ENCODE data around the gene ZSCAN5A. TPM values are rescaled to one million over a fixed set of nuclear protein-coding genes. Genes with fewer than 3 reads are reported as not detected.

Gene ZSCAN5A, protein sequence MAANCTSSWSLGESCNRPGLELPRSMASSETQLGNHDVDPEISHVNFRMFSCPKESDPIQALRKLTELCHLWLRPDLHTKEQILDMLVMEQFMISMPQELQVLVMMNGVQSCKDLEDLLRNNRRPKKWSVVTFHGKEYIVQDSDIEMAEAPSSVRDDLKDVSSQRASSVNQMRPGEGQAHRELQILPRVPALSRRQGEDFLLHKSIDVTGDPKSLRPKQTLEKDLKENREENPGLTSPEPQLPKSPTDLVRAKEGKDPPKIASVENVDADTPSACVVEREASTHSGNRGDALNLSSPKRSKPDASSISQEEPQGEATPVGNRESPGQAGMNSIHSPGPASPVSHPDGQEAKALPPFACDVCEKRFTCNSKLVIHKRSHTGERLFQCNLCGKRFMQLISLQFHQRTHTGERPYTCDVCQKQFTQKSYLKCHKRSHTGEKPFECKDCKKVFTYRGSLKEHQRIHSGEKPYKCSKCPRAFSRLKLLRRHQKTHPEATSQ
- total RNA-seq, result 10 to 100 TPM in 2 of 4 donors, 1 to 10 TPM in 2; 5.1 to 21.3 (median 10.1) TPM

DNA sequence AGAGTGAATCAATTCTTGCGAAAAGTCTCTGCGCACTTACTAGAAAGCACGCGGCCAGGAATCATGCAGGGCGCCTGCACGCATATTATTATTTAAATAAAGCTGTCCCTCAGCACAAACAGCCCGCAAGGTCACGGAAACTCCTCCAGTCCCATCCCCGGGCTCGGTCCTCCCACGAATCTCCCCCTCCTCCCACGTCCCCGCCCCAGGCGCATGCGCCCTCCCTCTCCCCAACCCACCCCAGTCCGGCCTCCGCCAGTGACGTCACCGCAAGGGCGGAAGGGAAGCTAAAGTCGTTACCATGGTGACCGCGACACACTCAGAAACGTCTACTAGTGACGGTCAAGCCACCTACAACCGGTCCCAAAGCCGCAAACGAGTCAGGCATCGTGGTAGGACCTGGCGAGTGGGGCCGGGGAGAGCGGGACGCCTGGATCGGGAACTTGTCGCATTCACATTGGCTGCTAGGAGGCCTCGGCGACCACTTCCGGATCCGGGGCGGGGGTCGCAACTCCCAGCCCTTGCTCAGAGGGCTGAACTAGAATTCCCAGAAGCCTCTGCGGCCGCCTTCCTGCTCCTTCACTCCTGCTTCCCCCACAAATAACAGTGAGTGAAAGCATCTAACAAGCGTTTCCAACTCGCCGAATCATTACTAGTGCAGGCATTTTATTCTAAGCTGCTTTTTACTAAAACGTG lies at the start of gene ZSCAN5A:
Gene ZSCAN5A (minus strand): TSS at position 459 of the 696 bp plus-strand sequence. CDS start 89,793 bp downstream, outside the sequence.
- peak within 1 kb of the TSS; percentile 46 to 75 (median 66) for H3K4me3 ChIP-seq
- peak within 1 kb of the TSS; percentile 94 to 99 (median 98) for H3K27ac ChIP-seq
- peak; percentile 94 to 95 for DNase-seq (ENCODE audit: low spot score in 2 of 2)
- H3K4me1 ChIP-seq, result peaks cover 0 to 17% (median 3%) of the 10 kb centered on the region in 4 donors
- H3K36me3 ChIP-seq, result peaks cover 0 to 28% (median 0%) of the 10 kb centered on the region in 3 donors
- TF ChIP-seq, protein P1, sequence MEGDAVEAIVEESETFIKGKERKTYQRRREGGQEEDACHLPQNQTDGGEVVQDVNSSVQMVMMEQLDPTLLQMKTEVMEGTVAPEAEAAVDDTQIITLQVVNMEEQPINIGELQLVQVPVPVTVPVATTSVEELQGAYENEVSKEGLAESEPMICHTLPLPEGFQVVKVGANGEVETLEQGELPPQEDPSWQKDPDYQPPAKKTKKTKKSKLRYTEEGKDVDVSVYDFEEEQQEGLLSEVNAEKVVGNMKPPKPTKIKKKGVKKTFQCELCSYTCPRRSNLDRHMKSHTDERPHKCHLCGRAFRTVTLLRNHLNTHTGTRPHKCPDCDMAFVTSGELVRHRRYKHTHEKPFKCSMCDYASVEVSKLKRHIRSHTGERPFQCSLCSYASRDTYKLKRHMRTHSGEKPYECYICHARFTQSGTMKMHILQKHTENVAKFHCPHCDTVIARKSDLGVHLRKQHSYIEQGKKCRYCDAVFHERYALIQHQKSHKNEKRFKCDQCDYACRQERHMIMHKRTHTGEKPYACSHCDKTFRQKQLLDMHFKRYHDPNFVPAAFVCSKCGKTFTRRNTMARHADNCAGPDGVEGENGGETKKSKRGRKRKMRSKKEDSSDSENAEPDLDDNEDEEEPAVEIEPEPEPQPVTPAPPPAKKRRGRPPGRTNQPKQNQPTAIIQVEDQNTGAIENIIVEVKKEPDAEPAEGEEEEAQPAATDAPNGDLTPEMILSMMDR (IDR thresholded peaks at IDR 0.05), result peak in 1 of 5 experiments; percentile 26
- peak; percentile 53 to 81 for TF ChIP-seq EP300 (IDR thresholded peaks at IDR 0.05)
- TF ChIP-seq POLR2A (IDR thresholded peaks at IDR 0.05), result peak; percentile 13 to 32
- WGBS, 2 donors, result 0% methylated on average over 34 to 35 of the region's 47 CpGs
- no peaks in the 10 kb centered on the region for H3K27me3 ChIP-seq
- no peaks in the 10 kb centered on the region for H3K9me3 ChIP-seq

DNA sequence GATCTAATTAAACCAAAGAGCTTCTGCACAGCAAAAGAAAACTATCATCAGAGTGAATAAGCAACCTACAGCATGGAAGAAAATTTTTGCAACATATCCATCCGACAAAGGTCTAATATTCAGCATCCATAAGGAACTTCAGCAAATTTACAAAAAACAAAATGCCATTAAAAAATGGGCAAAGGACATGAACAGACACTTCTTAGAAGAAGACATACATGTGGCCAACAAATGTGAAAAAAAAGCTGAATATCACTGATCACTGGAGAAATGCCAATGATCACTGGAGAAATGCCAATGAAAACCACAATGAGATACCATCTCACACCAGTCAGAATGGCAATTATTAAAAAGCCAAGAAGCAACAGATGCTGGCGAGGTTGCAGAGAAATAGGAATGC lies 46.2 kb upstream of the ZSCAN5A start:
- Histone ChIP-seq H3K27ac (no peak overlapping the region), H3K9me3 (peaks cover 0 to 78% (median 14%) of the 10 kb centered on the region in 4 donors), H3K27me3 (no peaks in the 10 kb centered on the region), H3K4me3 (no peak overlapping the region), H3K4me1 (no peaks in the 10 kb centered on the region), H3K36me3 (peaks cover 0 to 44% (median 0%) of the 10 kb centered on the region in 3 donors)
- TF ChIP-seq EP300 (IDR thresholded peaks at IDR 0.05) (no peak), POLR2A (IDR thresholded peaks at IDR 0.05) (no peak)
- TF ChIP-seq, protein P1 (IDR thresholded peaks at IDR 0.05), result no peak
- WGBS, 2 donors, result 96% methylated on average over 2 of the region's 2 CpGs
- no peak for DNase-seq (ENCODE audit: low spot score in 2 of 2)

DNA sequence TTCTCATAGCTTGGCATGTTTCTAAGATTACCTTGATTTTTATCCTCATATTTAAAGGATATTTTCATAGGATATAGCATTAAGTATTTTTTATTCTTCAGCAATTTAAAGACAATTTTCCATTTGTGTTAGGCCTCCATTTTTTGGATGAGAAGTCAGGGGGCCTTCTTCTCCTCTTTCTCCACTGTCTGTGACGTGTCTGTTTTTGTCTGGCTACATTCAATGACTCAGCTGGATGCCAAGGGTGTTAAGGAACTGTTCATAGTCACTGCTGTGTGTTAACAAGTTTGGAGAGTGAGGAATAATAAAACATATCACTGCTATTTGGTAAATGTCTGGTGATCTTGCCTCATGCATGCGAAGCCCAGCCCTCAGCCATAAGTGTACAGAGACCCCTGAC lies 42.3 kb upstream of the ZSCAN5A start:
- TF ChIP-seq, protein P1 (IDR thresholded peaks at IDR 0.05), result no peak
- TF ChIP-seq EP300 (IDR thresholded peaks at IDR 0.05) (no peak), POLR2A (IDR thresholded peaks at IDR 0.05) (no peak)
- H3K4me3 ChIP-seq, result no peak overlapping the region
- H3K27me3 ChIP-seq, result no peaks in the 10 kb centered on the region
- no peaks in the 10 kb centered on the region for H3K4me1 ChIP-seq
- no peak overlapping the region for H3K27ac ChIP-seq
- no peak for DNase-seq (ENCODE audit: low spot score in 2 of 2)
- peaks cover 0 to 17% (median 0%) of the 10 kb centered on the region in 3 donors for H3K36me3 ChIP-seq
- 60 to 74% methylated on average over 2 of the region's 2 CpGs for WGBS, 2 donors
- H3K9me3 ChIP-seq, result peaks cover 0 to 41% (median 10%) of the 10 kb centered on the region in 4 donors

DNA sequence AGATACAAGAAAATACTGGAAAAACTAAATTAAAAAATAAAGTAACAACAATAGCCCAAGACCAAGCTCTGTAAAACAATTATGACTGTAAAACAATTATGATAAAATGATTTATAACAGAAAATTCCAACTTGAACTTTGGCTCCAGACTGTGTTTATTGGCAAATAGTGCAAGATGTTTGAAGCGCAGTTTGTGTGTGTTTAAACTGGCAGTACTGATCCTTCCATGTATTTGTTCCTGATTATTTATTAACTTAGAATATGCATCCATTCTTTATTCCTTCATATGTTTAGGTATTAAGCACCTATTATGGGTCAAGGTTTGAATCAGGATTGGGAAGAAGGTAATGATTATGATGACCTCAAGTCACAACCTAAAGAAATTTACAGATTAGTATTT lies 40.9 kb upstream of the ZSCAN5A start:
- WGBS, 2 donors, result 76 to 88% methylated on average over 1 of the region's 1 CpG
- no peak for TF ChIP-seq EP300 (IDR thresholded peaks at IDR 0.05)
- TF ChIP-seq, protein P1 (IDR thresholded peaks at IDR 0.05), result no peak
- no peak for TF ChIP-seq POLR2A (IDR thresholded peaks at IDR 0.05)
- no peak overlapping the region for H3K4me3 ChIP-seq
- no peaks in the 10 kb centered on the region for H3K4me1 ChIP-seq
- H3K27me3 ChIP-seq, result no peaks in the 10 kb centered on the region
- no peak overlapping the region for H3K27ac ChIP-seq
- DNase-seq (ENCODE audit: low spot score in 2 of 2), result no peak
- H3K36me3 ChIP-seq, result peaks cover 0 to 3% (median 0%) of the 10 kb centered on the region in 3 donors
- H3K9me3 ChIP-seq, result peaks cover 0 to 27% (median 7%) of the 10 kb centered on the region in 4 donors

Measured in tibial nerve (tissue), 4 donors.